ENCODE results near the gene CAP2.

Gene CAP2

GRCh38 chr6:17392978-17393891 is at the start of gene CAP2:
CAP2 (plus strand) TSS chr6:17393595; CDS start chr6:17421556, 27,961 bp downstream.
- DNase-seq (ENCODE audit: low read depth in 2 of 2), result no peak

DNA sequence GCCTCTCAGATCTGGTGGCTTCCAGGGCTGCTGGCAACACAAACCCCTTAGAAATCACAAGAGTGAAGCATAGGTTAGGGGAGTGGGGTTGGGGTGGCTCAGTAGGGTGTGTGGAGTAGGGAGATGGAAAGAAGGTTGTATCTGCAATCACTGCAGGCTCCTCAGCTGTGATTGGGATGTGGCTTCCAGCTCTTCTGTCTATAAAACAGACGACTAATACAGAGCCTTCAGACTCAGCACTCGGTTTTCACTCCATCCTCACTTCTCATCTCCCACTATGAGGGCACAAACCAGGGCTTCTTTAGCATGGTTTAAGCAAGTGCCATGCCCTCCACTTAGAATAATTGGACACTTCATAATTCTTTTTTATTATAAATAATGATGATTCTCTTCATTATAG is 46.4 kb upstream of the CAP2 start:
- DNase-seq (ENCODE audit: low read depth in 2 of 2), result no peak

- no peak for DNase-seq (ENCODE audit: low read depth in 2 of 2)
These were observed 44.0 kb upstream of the CAP2 start for GRCh38 chr6:17349427-17349826.

GRCh38 chr6:17352302-17352701 is 41.1 kb upstream of the CAP2 start:
- DNase-seq (ENCODE audit: low read depth in 2 of 2), result no peak

DNA sequence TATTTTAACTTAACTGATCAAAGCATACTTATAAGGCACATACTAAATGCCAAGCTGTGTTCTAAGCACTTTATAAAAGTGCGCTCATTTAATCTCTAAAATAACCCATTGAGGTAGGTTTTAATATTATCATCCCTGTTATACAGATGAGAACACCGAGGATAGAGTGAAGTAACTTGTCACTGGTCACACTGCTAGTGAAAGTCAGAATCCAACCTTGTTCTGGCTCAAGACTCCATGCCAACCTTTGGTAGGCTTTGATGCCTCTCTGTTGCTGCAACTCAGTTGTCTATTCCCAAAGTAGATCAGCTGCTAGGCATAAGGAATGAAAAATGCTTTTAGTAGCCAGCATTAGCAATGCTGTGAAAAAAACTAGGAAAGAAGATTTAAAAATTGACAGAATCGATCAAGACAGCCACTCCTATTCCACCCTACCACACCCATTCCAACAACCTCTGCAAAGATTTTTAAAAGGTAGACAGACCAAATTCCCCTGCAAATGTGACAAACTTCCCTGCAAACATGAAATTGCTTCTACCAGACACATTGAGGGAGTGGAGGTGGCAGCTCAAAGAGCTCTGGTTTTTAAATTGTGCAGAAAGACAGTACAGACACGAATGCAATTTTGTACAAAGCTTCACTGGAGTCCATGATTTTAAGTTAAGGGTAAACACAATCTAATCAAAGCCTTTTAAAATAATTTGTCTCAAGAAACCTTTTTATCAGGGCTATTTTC is 39.8 kb upstream of the CAP2 start:
- DNase-seq (ENCODE audit: low read depth in 2 of 2), result no peak

DNA sequence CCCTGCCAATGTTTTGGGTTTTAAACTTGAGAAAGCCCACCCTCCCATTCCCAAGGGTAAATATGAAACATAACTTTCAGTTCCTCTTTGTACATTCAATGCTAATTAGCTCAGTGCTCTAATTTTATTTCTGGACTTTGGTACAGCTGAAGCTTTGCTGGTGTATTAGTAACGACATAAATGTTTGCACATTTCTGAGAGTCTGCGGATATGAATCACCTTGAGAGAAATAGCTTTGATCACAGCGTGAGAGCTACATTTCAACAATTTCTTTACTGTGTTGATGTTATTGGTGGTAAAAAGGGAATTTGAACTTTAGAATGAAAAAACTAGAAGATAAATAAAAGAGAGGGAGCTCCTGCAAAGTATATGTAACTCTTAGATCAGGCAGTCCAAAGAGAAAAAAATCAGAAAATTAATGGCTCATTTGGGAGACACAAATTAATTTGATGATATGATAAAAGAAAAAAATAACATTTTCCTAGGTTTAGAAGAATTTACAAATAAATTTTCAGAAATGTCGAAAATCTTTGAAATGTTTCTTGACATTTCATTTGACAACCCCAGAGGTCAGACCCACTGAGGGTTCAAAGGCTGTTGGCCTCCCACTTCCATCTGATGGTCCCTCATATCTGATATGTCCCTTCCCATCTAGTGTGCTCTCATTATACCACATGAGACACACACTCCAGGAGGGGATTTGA is 38.5 kb upstream of the CAP2 start:
- DNase-seq (ENCODE audit: low read depth in 2 of 2), result no peak

DNA sequence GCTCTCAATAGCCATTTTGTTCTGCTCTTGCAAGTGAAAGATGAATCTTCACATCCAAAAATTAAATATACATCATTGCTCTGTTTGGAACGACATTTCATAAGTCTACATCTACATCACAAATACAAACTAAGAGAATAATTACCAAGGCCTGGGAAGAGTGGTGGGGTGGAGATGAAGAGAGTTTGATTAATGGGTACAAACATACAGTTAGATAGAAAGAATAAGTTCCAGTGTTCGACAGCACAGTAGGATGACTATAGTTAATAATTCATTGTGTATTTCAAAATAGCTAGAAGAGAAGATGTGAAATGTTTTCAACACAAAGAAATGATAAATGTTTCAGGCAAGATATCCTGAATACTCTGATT is 38.0 kb upstream of the CAP2 start:
- no peak for DNase-seq (ENCODE audit: low read depth in 2 of 2)

DNA sequence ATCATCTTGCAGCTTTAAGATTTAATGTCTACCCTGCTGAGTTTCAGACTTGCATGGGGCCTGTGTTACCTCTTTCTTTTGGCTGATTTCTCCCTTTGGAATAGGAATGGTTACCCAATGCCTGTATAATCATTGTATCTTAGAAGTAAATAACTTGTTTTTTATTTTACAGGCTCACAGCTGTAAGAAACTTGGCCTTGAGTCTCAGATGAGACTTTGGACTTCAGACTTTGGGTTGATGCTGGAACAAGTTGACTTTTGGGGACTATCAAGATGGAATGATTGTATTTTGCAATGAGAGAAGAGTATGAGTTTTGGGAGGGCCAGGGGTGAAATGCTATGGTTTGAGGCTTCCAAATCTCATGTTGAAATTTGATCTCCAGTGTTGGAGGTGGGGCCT is 34.9 kb upstream of the CAP2 start:
- DNase-seq (ENCODE audit: low read depth in 2 of 2), result no peak

DNA sequence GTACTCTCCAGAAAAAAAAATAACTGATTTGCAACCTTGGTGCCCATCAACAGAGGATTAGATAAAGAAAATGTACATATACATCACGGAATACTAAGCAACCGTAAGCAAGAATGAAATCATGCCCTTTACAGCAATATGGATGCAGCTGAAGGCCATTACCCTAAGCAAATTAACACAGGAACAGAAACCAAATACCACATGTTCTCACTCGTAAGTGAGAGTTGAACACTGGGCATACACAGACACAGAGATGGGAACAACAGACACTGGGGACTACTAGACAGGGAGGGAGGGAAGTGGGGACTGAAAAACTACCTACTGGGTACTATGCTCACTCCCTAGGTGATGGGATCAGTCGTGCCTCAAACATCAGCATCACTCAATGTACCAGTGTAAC is 32.8 kb upstream of the CAP2 start:
- no peak for DNase-seq (ENCODE audit: low read depth in 2 of 2)

DNA sequence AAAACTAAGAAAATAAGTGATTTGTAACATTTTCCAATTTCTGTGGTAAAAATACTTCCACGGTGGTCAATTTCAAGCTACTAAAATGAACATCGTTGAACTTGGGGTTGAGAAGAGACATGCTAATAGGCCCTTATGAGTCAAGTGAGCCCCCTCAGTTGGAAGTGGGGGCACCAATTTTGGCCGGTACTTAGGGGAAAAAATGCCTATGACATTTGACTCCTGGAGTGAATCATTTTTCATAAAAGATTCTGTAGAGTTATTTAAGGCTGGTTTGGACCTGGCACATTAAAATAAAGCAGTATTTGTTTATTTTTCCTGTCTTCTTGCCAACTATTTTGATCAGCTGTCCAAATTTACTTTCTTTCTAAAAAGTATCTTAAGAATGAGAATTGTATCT is 32.4 kb upstream of the CAP2 start:
- no peak for DNase-seq (ENCODE audit: low read depth in 2 of 2)

DNA sequence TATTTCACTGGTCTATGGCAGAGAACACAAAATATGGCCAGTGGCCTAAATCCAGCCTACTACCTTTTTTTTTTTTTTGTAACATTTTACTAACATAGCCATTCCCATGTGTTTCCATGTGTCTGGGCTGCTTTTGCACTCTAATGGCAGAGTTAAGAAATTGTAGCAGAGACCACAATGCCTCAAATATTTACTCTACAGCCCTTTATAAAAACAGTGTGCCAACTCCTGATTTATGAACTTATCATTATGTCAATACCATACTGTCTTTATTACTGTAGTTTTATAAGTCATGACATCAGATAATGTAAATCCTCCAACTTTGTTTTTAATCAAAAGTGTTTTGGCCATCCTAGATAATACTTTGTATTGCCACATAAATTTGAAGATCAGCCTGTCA is 27.4 kb upstream of the CAP2 start:
- DNase-seq (ENCODE audit: low read depth in 2 of 2), result no peak

GRCh38 chr6:17367868-17368267 is 25.5 kb upstream of the CAP2 start:
- DNase-seq (ENCODE audit: low read depth in 2 of 2), result no peak

DNA sequence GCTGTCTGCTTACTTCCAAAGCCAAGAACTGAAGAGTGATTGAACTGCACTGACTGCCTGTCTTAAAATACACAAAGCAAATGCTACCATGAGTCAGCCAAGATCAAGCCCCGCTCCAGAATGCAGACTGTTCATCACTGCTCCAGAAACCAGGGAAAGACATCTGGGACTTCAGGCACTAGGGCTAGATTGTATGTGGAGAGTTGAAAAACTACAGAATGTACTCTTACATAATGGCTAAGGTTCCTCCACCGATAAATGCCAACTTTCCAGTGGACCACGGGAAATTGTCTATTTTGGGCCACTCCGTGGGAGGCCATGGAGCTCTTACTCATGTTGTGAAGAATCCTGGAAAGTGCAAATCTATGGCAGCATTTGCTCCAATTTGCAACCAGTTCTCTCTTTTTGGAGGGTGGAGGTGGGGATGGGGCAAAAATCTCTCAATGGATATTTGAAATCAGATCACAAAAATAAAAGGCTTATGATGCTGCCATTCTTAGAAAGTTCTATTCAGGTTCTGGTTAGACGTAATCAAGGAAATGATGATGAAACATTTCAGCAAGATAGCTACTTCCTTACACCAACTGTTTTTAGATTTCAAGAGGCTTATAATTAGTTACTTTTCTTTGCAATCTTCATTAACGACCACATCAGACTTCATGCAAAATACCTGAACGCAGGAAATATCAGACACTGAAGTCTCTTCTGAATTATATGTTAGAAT is 11.8 kb upstream of the CAP2 start:
- DNase-seq (ENCODE audit: low read depth in 2 of 2), result no peak

- DNase-seq (ENCODE audit: low read depth in 2 of 2), result no peak
These were observed 7.7 kb upstream of the CAP2 start for GRCh38 chr6:17385660-17386059.

DNA sequence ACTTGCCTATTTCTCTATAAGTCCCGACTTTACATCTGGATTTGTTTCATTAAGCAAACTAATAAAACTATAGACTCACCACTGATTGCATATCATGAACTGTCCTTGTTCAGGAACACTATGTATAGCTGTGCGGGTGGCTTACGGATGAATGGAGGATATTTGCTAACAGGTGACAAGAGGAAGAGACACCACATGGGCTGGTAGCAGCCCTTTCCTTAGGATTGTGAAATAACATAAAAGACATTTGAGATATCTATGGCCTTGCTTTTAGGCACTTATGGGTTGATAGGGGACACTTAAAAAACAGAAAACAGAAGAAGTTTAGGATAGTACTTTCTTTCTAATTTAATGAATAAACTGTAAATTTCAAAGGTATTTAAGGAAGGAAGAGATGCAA is 5.0 kb upstream of the CAP2 start:
- DNase-seq (ENCODE audit: low read depth in 2 of 2), result no peak

DNA sequence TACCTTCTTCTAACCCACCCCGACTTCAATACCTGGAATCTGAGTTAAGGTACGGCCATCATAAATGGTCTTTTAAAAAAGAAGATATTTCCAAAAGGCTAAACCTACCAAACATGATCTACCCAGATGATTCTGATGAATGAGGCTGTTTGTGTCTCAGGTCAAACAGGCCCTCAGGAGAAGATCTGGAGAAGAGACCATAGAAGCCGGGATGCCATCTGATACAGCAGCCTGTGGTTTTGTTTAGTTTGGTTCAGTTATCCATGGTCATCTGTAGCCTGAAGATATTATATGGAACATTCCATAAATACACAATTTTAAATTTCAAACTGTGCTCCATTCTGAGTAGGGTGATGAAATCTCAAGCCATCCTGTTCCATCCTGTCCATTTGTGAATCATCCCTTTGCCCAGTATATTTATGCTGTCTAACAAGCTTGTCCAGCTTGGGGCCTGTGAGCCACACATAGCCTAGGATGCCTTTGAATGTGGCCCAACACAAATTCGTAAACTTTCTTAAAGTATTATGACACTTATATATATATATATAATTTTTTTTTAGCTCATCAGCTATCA is 4.0 kb upstream of the CAP2 start:
- no peak for DNase-seq (ENCODE audit: low read depth in 2 of 2)

- DNase-seq (ENCODE audit: low read depth in 2 of 2), result no peak
These were observed 3.1 kb upstream of the CAP2 start for GRCh38 chr6:17390276-17390675.

DNA sequence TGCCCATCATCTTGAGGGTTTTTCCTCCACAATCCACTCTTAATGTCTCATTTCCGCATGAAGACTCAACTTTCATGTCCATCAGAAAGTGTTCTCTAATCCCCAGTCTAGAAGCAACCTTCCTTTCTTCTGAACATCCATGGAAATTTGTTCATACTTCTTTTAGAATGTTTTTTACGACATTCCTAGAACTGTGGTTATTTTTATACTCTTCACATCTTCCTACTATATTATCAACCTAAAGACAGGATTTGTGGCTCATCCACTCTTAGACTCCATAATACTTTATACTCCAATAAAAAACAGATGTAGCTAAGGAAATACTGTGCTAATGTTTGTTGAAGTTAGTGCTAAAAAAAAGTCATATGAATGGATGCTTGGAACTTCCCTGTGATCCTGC is 1.4 kb upstream of the CAP2 start:
- no peak for DNase-seq (ENCODE audit: low read depth in 2 of 2)

- peak in 1 of 2 donors; percentile 3 for DNase-seq (ENCODE audit: low read depth in 2 of 2)
These were observed 667 bp downstream of the CAP2 start for GRCh38 chr6:17393892-17394631.

GRCh38 chr6:17395112-17395511 is 1.7 kb downstream of the CAP2 start:
- DNase-seq (ENCODE audit: low read depth in 2 of 2), result no peak

- DNase-seq (ENCODE audit: low read depth in 2 of 2), result no peak
These were observed 2.9 kb downstream of the CAP2 start for GRCh38 chr6:17396256-17396655.

All from stimulated activated CD4-positive, alpha-beta T cell treated with anti-CD3 and anti-CD28 coated beads, Interleukin-4, amount 100 ng/mL, for 48 hours (primary cell).